HG03045 (cell line): ENCODE measurements around the gene IVNS1ABP.

ENCODE experiments used
- ATAC-seq: cut with Tn5 transposase; IDR thresholded peaks from one replicate; pipeline ENCODE4 v1.9.1; 2021; ENCODE audit warnings: mild to moderate bottlenecking, moderate library complexity; ENCODE audit not compliant: unreplicated experiment

IVNS1ABP gene

GRCh38 chr1:185295091-185295490 is 22.0 kb downstream of the IVNS1ABP start:
- no peak for ATAC-seq

GRCh38 chr1:185293967-185294542 is 23.0 kb downstream of the IVNS1ABP start:
- ATAC-seq = no peak

DNA sequence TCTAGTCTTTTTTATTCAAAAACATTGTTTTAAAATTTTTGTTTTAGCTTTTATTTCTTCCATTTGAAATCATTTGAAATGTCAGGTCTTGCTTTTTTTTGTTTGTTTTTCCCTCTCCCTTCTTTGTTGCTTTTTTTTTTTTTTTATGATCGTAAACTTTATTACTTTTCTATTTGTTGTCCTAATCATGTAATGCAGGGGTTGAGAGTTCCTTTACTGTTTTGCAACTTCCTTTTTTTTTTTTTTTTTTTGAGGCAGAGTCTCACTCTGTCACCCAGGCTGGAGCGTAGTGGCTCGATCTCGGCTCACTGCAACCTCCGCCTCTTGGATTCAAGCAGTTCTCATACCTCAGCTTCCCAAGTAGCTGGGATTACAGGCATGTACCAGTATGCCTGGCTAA is 24.8 kb downstream of the IVNS1ABP start:
- ATAC-seq = no peak

DNA sequence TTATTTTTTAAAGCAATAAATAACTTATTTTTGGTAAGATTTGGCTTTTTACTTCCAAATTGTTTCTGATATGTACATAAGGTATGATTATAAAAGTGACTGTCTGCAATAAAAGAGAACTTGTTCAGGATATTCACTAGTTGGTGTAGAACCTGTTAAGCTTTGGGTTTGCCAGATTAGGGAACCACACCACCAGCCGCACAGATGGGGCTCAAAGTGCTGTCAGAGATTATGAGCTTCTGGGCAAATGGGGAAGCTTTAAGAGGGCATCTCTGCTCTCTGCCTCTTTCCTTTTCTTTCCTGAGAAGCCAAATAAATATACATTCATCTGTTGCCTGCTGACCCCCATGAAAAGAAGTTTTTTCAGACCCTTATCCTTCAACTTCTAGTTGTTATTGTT is 25.4 kb downstream of the IVNS1ABP start:
- no peak for ATAC-seq

GRCh38 chr1:185291159-185291558 is 25.9 kb downstream of the IVNS1ABP start:
- no peak for ATAC-seq

- ATAC-seq = no peak
Observed at GRCh38 chr1:185289880-185290279, 27.2 kb downstream of the IVNS1ABP start.

DNA sequence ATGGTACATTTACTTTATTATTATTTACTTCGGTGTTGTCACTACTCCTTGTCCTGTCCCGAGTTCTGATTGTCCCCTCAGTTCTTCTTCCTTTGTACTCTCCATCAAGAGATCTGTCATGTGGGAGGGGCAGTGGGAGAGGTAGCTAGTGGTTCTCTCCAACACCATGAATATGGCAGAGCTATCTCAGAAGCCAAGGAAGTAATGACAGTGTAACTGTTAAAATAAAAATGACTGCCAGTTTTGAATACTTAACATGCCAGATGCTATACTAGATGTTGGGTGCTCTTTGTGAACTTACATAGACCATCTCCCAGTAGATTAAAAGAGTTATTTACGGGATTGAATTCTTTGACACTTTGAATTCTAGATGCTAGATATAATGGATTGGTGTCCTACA is 28.6 kb downstream of the IVNS1ABP start:
- ATAC-seq = no peak

GRCh38 chr1:185287451-185287850 is 29.6 kb downstream of the IVNS1ABP start:
- ATAC-seq = no peak

DNA sequence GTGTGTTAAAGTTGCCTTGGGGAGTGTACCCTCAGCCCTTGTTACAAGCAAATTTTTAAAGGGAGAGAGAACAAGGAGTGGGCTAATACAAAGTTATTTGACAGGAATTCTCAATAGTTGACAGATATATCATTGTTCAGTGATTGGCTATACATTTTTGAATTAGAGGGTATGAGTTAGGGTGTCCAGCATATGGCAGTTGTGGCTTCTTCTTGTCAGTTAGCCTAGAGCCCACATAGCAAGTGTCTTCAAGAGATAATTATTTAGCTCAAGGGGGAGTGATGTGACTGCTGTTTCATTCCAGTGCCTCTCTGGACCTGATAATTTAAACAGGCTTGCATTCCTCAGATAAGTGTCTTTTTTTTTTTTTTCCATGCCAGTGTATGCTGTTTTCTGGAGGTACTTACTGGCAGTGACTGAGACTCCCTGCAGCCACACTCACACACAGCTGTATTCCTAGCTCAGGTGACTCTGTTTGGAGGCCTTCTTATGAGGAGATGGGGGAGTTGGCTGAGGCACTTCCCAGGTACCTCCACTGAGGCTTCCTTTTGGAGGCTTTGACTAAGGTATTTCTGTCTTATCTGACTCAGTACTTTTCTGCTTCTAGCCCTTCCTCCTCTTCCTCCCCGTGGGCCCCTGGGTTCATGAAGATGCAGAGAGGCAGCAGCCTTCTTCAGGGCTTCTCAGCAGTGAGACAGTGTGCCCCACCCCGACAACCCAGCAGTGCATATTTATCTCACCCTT is 32.3 kb downstream of the IVNS1ABP start:
- ATAC-seq = no peak

GRCh38 chr1:185284116-185284515 is 32.9 kb downstream of the IVNS1ABP start:
- no peak for ATAC-seq

- ATAC-seq = peak; percentile 50
Observed at GRCh38 chr1:185281245-185281644, 35.8 kb downstream of the IVNS1ABP start.

- ATAC-seq = no peak
Observed at GRCh38 chr1:185280589-185280988, 36.5 kb downstream of the IVNS1ABP start.

GRCh38 chr1:185279571-185279970 is 37.5 kb downstream of the IVNS1ABP start:
- no peak for ATAC-seq

GRCh38 chr1:185271921-185272320 is 45.1 kb downstream of the IVNS1ABP start:
- no peak for ATAC-seq

GRCh38 chr1:185268352-185268751 is 48.7 kb downstream of the IVNS1ABP start:
- ATAC-seq = no peak

DNA sequence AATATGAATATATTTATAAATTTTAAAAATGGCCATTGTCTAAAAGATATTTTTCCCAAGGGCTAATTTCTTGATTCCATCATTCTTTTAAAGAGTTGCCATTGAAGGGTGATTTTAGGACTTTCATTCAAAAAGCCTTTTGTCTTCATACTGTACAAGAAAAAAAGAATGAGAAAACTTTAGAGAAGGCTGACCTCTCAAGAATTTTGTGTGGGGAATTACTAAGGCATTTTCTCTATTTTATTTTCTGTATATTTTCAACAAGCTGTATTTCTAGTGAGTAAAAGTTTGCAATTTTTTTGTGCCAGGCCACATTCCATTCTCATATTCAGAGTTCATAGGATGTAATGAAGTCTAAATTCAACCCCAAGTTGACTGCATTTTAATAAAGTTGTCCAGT is 49.3 kb downstream of the IVNS1ABP start:
- ATAC-seq = no peak

GRCh38 chr1:185267301-185267700 is 49.7 kb downstream of the IVNS1ABP start:
- no peak for ATAC-seq

DNA sequence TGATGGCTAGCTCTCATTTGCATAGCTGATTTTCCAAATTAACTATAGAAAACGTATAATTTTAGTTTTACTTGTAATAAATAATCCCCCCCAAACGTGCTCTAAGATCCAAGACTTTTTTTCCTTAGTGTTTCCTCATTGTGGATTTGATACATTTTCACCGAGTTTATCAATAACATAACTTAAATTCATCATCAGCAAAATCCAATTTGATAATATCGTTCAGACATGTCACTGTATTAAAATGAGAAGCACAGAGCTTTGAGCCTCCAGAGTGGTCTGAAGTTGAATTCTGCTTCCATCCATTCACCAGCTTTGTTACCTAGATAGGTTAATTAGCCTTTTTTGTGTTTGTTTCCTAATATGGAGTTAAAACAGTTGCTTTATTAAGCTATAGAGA is 51.7 kb downstream of the IVNS1ABP start:
- ATAC-seq = no peak

GRCh38 chr1:185263780-185264179 is 53.3 kb downstream of the IVNS1ABP start:
- no peak for ATAC-seq

DNA sequence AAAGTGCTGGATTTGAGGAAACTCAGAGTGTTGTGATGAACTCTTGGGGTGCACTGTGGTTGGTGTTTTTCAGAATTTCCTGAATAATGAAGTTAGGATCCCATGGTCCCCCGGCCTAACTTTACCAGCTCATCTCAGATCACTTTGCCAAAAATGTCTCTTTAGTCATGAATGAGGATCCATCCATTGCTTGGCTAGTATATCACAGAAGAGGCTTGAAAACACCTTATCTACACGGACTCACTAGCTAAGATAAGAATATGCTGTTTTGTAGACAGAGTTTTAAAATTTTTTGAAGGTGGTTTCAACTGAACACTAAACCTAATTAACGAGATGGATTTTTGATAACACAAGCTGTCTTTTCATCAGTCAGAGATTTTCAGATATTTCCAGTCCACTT is 53.8 kb downstream of the IVNS1ABP start:
- ATAC-seq = no peak

- no peak for ATAC-seq
Observed at GRCh38 chr1:185262151-185262550, 54.9 kb downstream of the IVNS1ABP start.

- ATAC-seq = no peak
Observed at GRCh38 chr1:185260611-185261010, 56.4 kb downstream of the IVNS1ABP start.

DNA sequence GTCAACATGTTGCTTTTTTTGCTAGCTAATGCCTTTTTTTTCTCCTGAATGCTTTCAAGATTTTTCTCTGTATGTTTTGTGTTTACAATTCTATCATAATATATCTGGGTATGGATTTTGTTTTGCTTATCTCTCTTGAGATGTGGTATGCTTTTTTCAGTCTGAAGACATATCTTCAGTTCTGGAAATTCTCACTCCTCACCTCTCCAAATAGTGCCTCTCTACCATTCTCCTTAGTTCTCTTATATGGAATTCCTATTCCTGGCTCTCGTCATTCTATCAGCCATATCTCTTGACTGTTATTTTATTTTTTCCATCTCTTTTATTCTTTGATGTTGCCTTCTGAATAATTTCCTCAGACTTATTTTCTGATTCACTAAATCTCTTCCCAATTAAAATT is 58.4 kb downstream of the IVNS1ABP start:
- no peak for ATAC-seq
